ENCODE measurements around the gene NR5A2.
"Not testable (repeated sequence)": the region's sequence is repeated elsewhere in the genome, so short reads cannot be mapped to it uniquely, and the experiment has no call there.

The NR5A2 gene

DNA sequence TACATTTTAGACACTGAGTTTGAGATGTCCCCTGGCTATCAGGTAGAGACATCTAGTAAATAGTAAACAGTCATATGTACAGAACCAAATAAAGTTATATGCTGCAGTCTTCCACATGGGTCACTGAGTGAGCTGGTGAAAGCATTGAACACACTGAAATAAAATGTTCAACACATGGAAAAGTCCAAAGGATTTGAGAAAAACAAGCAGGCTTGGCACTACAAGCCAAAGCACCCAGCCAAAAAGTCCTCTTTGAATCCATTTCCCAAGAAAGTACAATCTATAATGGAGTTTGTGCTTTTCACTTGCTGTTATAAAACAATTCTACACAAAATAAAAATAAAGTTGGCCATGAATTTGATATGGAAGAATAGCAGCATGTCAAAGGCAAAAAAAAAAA is 135.4 kb downstream of the NR5A2 start:
- no peak for DNase-seq (ENCODE audit: low read depth, low spot score)

DNA sequence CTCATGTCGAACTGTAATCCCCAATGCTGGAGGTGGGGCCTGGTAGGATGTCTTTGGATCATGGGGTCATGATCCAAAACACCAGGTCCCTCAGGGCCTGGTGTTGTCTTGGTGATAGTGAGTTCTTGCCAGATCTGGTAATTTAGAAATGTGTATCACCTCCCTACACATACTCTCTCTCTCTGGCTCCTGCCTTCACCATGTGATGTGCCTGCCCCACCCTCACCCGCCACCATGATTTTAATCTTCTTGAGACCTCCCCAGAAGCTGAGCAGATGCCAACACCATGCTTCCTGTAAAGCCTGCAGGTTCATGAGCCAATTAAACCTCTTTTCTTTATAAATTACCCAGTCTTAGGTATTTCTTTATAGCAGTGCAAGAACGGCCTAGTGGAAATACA is 136.4 kb downstream of the NR5A2 start:
- no peak for DNase-seq (ENCODE audit: low read depth, low spot score)

DNA sequence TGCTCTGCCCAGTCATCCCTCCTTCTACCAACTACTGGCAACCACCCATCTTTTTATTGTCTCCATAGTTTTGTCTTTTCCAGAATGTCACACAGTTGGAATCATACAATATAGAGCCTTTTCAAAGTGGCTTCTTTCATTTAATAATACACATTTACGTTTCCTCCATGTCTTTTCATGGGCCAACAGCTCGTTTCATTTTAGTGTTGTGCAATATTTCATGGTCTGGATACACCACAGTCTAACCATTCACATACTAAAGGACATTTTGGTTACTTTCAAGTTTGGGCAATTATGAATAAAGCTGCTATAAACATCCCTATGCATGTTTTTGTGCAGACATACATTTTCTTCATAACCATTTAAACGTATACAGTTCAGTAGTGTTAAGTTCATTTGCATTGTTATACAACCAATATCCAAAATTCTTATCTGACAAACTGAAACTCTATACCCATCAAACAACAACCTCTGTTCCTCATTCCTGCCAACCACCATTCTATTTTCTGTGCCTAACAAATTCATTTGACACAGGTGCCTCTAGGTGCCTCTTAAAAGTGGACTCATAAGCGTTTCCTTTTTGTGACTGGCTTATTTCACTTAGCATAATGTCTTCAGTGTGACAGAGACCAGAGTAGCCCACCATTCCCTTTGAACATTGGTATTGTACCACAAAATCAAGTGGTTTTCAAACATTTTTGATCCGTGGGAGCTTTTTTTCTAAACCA is 138.1 kb downstream of the NR5A2 start:
- DNase-seq (ENCODE audit: low read depth, low spot score) = no peak

DNA sequence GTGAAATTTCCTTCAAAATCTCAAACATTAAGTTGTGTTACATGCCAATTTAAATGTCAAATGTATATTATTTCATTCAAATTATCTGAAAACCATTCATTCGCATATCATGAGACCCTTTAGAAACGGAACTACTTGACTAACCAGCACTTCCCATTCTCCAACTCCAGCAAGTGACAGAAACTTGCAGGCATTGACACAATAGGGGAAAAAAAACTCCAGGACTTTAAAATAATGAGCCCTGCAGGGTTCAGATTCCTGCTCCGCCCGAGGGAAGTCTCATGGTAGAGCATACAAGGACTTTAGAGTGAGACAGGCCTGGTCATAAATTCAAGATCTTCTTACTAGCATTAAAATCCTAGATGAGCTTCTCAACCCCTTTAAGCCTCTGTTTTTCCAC is 138.9 kb downstream of the NR5A2 start:
- DNase-seq (ENCODE audit: low read depth, low spot score) = no peak

DNA sequence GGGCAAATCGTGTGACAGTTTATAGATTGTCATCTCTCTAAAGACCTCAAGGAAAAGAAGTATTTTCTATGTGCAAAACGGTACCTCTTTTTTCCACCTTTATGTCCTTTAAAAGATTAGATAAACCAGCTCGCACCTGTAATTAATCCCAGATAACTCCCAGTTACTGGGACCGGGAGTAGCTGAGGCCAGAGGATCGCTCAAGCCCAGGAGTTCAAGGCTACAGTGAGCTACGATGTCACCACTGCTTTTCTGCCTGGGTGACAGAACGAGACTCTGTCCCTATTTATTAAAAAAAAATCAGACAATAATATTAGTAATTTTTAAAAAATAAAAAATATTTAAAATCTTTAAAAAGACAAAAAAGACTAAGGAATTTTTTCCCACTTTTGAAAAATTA is 141.4 kb downstream of the NR5A2 start:
- DNase-seq (ENCODE audit: low read depth, low spot score) = no peak

DNA sequence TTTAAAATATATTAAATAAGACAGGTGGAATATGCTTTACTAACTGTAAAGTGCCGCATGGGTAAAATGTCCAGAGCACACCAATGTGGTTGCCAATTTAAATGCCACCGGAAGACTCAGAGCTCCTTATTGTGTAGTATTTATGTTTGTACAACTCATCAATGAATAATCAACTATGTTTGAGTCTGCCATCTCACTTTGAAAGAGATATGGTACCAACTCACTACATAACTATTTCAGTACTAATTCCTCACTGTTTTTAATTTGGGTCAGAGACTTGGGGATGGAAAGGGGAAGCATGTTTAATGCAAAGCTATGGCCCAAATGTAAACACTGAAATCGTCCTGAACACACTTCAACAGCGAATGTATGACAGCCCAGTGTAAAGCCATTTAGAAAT is 144.8 kb downstream of the NR5A2 start:
- peak; percentile 38 for DNase-seq (ENCODE audit: low read depth, low spot score)

DNA sequence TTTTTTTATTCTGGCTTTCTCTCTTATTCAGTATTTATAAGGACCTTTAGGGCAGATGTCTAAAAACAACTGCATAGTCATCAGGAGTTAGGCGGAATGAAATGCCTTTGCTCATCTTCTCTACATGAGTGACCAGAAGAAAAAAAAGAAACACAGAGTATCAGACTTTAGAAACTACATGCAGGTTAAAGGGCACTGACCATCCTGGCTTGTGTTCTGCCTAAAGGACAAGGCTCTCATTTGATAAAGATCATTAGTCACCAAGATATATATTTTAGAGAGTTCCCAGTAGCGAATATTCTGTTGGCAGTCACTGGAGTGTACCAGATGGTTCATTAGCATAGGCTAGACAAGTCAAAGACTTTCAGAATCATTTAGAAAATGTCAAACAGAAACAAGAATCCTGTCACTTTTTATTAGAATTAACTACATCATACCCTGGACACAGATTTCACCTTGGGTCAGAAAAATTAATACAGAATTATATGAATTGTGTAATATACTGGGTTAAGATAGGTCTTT is 145.6 kb downstream of the NR5A2 start:
- no peak for DNase-seq (ENCODE audit: low read depth, low spot score)

DNA sequence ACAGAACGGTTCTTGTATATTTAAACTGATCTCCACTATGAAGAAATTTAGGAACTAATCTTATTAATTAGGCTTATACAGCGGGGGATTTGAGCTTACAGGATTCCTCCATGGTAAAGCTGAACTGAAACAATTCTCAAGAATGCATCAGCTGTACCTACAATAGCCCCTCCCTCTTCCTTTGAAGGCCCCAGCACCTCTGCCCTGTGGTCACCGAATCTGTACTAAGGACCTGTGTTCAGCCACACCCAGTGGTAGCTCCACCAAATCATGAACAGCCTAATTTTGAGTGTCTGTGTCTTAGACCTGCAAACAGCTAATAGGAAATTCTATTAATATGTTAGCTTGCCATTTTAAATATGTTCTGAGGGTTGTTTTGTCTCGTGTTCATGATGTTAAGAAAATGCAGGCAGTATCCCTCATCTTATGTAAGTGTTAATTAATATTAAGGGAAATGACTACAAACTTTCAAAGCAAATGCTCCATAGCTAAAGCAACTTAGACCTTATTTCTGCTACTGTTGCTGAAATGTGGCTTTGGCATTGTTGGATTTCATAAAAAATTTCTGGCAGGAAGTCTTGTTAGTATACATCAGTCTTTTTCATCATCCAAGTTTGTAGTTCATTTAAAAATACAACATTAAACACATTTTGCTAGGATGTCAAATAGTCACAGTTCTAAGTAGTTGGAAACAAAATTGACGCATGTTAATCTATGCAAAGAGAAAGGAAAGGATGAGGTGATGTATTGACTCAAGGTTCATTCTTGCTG is 147.2 kb downstream of the NR5A2 start:
- DNase-seq (ENCODE audit: low read depth, low spot score) = no peak

DNA sequence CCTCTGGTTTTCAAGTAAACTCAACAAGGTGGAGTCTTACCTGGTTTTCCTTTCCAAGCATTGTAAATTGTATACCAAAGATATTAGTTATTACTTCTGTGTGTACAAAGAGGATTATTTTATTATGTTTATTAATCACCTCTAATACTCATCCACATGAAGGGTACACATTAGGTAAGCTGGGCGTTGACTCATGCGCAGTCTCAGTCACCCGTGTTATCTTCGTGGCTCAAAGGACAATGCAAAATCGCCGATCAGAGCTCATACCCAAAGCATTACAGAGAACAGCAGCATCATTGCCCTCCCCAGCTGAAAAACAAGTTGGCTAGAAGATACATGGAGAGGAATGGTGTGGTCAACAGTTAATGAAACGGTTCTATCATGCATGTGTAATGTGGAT is 148.7 kb downstream of the NR5A2 start:
- no peak for DNase-seq (ENCODE audit: low read depth, low spot score)

DNA sequence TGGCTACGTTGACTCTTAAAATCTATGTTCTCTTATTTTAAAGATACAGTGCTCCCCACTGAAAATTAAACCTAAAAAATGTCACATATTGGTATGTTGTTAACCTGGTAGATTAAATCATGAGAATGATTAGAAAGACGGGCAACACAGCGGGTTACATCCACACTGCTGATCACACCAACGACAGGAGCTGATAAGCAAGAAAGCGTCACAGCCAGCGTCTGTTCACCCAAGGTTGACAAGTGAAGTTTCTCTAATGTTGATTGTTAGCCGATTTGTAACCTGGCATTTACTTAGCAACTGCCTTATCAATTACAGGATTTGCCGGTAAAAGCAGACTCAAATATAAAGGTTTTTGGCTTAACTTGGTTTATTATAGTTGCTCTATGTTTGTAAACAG is 149.3 kb downstream of the NR5A2 start:
- no peak for DNase-seq (ENCODE audit: low read depth, low spot score)

DNA sequence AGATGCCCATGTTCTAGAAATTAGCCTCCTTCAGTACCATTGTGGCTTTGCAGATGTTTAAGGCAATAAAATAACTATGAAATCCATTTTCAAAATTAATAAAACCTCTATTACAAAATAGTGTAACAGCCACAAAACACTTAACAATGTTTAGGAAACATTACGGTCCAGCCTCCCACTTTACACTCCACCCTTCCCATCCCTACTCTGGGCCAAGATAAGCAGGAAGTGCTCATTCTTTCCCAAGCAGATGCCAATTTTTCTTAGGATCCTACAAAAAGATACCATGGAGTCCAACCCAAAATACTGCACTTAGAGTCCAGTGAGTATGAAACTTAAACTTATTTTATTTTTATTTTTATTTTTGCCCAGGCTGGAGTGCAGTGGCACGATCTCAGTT is 150.8 kb downstream of the NR5A2 start:
- no peak for DNase-seq (ENCODE audit: low read depth, low spot score)

DNA sequence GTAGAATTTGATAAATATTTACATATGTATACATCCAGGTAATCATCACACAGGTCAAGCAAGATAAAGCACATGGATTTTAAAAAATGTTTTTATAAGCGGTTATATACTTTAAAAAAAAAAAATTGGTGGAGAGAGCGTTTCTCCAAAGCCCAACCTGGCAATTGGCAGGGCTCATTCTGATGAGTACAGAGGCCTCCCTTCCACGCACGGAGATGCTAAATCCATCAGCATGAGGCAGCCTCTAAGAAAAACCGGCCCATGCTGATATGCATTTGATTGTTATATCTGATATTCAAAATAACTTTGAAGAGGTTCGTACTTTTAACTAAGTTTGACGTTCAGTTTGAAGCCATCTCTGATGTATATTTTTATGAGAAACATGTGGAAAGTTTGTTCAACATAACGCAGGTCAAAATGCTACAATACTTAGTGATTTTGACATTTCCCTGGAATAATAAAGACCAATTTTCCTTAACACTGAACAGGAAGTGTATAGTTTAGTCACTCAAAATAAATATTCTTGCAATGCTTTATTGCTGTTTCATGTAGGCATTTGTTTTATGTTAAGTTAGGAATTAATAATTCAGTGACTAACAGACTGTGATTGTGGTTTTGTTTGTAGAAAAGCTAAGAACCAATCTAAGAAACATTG is 151.7 kb downstream of the NR5A2 start:
- peak; percentile 2 for DNase-seq (ENCODE audit: low read depth, low spot score)

DNA sequence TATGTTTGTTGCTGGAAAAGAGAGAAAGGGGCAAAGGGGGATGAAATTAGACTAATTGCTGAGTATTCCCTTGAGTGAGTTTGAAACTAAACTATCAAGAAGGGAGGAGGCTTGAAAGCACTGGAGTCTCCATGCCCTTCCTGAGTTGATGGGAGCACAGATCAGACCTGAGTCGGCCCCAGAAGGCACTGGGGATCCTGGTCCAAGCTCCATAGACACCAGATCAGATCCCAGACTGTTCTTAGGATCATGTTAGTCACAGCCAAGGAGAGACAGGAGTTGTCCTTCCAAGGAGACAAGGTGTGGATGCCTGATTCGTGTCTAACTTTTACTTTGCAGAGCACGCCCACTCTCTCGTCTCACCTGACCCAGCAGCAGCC is 152.3 kb downstream of the NR5A2 start:
- DNase-seq (ENCODE audit: low read depth, low spot score) = no peak

DNA sequence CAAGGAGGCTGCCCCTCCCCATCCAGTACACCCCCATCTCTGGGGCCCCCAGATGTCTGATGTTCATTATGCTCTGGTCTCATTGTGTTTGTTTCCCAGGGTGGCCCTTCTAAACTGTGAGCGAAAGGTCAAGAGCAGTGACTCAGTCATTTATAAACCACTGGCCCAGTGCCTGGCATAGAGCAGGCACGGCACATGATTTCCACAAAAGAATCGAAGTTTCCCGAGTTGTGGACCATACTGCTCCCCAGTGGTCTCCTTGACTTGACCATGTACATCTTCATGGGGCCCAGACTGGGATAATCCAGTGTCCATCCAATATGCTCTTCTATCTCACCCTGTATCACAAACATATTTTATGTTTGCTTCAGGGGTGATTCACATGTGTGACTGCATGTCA is 153.3 kb downstream of the NR5A2 start:
- DNase-seq (ENCODE audit: low read depth, low spot score) = peak; percentile 42

DNA sequence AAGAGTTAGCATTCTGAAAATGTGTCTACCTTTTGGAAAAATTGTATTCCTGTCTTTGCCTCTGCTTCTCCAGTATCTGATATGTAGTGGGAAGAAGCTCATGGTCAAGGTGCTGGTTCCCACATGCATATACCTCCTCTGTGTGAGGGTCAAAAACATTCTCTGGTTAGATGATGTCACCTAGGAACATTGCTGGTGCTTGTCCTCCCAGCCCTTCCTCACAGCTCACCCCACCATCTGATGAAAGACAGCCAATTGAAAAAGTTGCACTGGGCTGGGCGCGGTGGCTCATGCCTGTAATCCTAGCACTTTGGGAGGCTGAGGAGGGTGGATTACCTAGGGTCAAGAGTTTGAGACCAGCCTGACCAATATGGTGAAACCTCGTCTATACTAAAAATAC is 154.4 kb downstream of the NR5A2 start:
- DNase-seq (ENCODE audit: low read depth, low spot score) = no peak

DNA sequence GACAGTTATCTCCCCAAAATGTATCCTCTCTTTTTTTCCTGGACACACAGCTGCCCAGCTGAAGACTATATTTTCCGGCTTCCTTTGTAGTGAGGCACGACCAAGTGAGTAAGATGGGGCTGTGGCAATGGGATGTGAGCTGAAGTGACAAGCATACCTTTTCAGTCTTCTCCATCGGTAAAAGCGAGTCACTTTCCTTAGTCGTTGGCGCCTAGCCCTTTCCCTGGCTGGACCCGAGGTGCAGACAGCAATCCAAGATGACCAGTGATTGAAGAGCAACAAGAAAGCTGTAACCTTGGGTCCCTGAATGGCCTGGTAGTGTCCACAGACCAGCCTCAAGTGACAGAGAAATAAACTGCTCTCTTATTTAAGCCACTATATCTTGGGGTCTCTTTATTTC is 155.2 kb downstream of the NR5A2 start:
- DNase-seq (ENCODE audit: low read depth, low spot score) = no peak

DNA sequence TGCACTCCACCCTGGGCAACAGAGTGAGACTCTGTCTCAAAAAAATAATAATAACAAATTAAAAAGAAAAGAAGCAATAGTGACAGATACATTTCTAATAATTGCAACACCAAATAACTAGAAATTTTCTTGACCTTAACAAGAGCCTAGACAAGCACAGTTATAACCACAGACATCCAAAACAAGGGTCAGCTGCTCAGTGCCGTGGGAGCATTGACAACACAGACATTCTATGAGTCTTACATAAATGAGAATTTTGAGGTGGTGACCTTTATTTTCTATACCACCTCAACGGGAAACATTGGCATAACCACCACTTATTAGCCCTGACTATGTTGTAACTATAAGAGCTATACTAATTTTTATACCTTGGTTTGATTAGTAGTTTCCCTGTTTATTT is 156.1 kb downstream of the NR5A2 start:
- no peak for DNase-seq (ENCODE audit: low read depth, low spot score)

DNA sequence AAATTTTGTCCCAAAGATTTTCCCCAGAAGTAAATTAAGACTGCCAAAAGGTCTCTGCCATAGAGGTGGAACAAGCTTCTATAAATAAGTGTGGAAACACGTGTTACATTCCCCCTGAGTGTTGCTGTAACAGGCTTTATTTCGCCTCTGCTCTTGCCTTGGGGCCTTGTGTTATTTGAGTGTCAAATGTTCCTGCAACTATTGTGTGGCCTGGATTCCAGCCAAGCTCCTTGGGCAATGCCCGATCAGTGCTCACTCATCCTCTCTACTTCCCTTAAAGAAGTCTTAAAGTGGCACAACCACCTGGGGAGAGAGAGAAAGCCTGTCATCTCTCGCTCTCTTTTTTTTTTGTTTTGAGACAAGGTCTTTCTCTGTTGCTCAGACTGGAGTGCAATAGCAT is 156.7 kb downstream of the NR5A2 start:
- peak; percentile 86 for DNase-seq (ENCODE audit: low read depth, low spot score)

DNA sequence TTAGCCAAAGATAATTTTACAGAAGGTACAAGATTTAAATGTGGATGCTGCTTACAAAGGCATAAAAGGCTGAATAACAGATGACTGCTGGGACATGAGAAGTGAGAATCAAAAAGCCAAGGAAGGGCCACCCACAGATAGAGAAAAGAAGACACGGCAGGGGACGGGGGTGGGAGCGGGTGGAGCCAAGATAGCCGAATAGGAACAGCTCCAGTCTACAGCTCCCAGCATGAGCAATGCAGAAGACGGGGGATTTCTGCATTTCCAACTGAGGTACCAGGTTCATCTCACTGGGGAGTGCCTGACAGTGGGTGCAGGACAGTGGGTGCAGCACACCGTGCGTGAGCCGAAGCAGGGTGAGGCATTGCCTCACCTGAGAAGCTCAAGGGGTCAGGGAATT is 157.7 kb downstream of the NR5A2 start:
- DNase-seq (ENCODE audit: low read depth, low spot score) = not testable (repeated sequence)

DNA sequence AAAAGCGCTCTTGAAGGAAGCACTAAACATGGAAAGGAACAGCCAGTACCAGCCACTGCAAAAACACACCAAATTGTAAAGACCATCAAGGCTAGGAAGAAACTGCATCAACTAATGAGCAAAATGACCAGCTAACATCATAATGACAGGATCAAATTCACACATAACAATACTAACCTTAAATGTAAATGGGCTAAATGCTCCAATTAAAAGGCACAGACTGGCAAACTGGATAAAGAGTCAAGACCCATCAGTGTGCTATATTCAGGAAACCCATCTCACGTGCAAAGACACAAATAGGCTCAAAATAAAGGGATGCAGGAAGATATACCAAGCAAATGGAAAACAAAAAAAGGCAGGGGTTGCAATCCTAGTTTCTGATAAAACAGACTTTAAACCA is 159.8 kb downstream of the NR5A2 start:
- not testable (repeated sequence) for DNase-seq (ENCODE audit: low read depth, low spot score)

DNA sequence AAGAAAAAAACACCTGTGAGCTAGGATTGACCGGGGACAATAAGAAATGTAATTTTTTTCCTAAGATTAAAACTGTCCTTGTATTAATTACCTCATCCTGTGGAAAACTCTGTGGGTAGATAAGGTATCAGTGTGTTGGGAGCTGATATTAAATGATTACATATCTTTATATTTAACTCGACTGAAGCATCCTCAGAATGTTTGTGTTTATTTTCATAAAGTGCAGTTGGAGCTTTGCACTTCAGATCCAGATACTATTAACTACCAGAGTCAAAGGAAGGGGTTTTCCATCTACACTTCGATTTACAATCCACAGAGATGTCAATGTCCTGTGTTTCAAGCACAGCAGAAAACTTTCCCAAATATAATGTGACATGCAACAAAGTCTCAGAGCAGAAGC is 164.5 kb downstream of the NR5A2 start:
- DNase-seq (ENCODE audit: low read depth, low spot score) = no peak

DNA sequence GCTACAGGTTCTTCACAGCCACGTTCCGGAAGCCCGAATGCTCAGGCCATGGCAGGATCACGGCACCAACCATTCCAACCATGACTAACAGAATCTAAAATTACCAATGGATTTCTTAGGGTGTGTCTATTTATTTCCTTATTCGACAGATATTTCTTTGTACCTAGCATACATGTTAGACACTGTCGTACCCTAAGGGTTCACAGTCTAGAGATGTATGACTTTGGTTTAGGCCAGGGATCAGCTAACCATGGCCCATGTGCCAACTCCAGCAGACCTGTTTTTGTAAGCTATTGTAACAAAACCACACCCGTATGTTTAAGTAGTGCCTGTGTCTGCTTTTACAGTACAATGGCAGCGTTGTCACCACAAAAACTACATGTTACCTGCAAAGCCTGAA is 167.0 kb downstream of the NR5A2 start:
- DNase-seq (ENCODE audit: low read depth, low spot score) = no peak

DNA sequence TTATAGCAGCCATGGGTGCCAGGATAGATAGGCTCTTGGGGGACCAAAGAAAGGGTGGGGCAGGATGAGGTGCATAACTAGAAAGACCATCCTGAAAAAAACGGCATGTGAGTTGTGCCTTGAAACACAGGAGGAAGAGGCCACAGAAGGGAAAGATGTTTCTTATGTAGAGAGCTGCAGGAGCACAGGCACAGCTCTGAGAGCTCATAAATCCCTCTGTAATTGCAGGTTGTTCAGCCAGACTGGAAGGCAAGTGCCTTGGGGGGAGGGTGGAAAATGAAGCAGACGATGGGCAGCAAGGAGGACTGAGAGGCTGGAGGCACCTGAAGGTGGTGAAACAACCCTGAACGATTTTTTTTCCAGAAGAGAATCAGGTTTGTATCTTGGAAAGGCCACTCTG is 170.7 kb downstream of the NR5A2 start:
- DNase-seq (ENCODE audit: low read depth, low spot score) = no peak
